H54 (cell line): Measurements from ENCODE around the gene ORMDL3.
A peak's percentile ranks its signal among the peaks of the same experiment; 100 is the strongest.
"Not testable (repeated sequence)": the region's sequence is repeated elsewhere in the genome, so short reads cannot be mapped to it uniquely, and the experiment has no call there.

Source experiments
- DNase-seq: peaks from one replicate; pipeline ENCODE4 v3.0.0; 2011; ENCODE audit warnings: low spot score, mixed read lengths; ENCODE audit not compliant: insufficient read length
- FAIRE-seq: peaks from 3 replicates; lab custom pipeline; 2011; peaks lifted over from hg19 to GRCh38; lab: Jason Lieb, UNC
- POLR2A ChIP-seq: IDR thresholded peaks from 2 replicates; pipeline ENCODE4 v1.6.1; 2011; ENCODE audit warnings: low read depth, mild to moderate bottlenecking, low read length

Gene ORMDL3

DNA sequence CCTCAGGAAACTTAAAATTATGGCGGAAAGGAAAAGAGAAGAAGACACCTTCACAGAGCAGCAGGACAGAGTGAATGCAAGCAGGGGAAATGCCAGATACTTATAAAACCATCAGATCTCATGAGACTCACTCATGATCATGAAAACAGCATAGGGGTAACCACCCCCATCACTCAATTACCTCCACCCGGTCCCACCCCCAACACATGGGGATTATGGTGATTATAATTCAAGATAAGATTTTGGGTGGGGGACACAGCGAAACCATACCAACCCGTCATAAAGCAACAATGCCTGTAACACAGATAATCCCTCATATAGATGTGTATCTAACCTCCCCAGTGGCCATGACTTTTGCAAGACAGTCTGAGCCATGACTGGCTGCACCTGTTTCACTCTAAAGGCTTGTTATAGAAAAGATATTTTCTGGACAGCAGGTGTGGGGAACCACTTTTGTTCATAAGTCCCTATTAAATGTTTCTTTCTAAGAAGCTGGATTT is 28.4 kb upstream of the ORMDL3 start:
- FAIRE-seq (no peak), DNase-seq (no peak)
- TF ChIP-seq POLR2A: no peak

DNA sequence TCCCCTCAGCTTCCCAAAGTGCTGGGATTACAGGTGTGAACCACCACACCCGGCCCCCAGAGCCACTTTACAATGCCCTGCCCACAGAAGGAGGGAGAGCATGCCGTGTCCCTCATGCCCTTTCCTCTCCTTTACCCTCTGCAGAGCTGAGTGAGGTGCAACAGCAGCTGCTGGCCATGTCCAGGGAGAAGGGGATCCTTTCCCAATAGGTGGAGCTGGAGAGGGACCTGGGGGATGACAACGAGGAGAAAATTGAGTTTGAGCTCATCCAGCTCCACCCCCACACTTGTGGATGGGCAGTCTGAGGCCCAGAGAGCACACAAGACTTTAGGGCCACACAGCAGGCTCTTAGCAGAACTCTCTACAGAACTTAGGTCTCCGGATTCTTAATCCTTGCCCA is 27.5 kb upstream of the ORMDL3 start:
- DNase-seq: no peak
- no peak for TF ChIP-seq POLR2A
- FAIRE-seq: no peak

DNA sequence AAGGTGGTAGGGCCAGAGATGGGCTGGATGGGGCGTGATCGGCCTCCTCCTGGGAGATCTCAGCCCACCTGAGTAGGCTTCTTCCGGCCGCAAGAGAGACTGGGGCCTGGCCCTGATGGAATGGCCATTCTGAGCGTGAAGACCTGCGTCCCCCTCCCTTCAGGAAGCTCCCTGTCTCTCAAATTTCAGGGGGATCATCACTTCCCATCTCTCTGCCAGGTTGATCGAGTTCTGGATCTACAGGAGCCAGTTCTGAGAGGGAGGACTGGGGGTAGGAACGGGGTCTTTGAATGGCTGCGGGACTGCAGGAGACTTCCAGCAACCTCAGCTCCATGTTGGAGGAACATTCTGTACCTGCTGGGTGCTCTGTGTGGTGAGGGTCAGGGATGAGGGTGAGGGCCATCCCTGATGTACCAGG is 26.1 kb upstream of the ORMDL3 start:
- FAIRE-seq (no peak), DNase-seq (no peak)
- no peak for TF ChIP-seq POLR2A

DNA sequence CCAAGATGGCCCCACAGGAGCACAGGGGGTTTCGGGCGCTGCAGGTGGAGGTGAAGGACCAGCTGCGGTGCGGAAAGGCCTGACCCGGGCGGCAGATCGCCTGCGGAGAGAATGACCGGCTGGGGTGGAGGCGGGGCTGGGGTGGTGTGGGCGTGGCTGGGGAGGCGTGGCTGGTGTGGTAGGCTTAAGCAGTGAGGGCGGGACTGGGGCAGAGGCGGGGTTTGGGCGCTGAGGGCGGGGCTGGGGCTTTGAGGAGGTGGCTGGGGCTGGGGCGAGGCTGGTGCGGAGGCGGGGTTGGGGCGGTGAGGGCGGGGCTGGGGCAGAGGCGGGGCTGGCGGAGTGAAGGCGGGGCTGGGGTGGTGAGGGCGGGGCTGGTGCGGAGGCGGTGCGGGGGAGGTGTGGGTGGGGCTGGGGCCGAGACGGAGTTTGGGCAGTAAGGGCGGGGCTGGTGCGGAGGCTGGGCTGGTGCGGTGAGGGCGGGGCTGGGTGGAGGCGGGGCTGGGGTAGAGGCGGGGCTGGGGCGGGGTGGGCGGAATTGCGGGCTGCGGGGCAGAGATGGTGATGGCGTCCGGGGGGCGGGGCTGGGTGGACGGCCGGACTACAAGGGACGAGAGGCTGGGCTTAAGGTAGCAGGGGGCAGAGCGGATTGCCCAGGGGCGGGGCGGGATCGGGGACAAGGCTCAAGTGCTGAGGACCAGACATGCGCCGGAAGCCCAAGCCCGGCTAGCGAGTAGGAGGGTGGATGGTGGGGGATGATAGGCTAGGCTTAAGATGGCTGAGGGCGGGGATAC is 25.5 kb upstream of the ORMDL3 start:
- no peak for FAIRE-seq
- DNase-seq: peak; percentile 95
- peak; percentile 59 for TF ChIP-seq POLR2A

DNA sequence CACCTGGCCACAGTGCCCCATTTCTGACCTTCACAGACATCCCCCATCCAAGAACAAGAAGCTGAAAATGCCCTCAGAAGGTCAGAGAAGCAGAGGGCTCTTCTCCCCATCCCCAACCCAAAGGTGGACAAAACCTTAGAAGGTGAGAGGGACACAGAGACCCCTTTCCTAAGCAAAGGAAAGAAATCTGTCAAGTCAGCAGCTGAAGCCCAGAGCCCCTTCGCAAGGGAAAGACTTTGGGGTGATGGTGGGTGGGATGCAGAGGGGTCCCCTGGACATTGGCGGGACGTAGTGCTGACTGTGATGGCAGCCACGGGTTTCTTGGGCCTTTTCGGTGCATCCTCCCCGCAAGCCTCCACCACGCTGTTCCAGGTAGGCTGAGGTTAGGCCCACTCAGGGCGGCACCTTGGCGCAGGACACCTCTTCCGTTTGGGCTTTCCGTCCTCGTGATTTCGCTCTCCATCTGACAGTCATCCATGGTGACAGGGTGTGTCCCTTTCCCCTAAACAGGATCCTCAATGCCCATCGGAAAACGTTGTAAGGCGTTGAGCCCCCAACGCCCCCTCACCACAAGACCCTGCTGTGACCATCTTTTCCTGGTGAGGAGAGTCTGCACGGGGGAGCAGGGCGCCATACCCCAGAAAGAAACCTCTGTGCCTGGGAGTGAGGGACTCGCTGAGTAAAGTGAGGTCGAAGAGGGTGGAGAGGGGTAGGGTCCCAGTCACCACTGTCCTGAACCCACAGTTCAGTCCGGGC is 24.7 kb upstream of the ORMDL3 start:
- FAIRE-seq: no peak
- no peak for TF ChIP-seq POLR2A
- no peak for DNase-seq

DNA sequence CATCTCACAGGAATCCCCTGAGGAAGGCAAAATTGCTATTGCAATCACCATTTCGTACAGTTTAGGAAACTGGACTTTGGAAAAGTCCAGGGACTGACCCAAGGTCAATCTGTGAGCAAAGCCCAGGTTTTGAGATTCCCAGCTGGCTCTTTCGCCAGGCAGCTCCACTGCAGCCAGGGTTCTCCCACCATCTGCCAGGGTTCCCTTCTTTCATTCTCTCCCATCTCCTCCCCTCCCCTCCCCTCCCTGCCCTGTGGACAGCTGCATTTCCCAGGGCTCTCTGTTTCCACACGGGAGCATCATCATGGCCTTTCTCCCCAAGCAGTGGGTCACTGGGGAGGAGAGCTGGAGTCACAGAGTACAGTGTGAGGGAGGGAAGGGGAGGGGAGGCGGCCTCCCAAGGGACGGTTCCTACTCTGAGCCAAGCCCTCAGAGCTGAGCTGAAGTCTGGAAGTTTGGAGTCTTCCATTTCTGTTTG is 23.5 kb upstream of the ORMDL3 start:
- FAIRE-seq (no peak), DNase-seq (no peak)
- no peak for TF ChIP-seq POLR2A

DNA sequence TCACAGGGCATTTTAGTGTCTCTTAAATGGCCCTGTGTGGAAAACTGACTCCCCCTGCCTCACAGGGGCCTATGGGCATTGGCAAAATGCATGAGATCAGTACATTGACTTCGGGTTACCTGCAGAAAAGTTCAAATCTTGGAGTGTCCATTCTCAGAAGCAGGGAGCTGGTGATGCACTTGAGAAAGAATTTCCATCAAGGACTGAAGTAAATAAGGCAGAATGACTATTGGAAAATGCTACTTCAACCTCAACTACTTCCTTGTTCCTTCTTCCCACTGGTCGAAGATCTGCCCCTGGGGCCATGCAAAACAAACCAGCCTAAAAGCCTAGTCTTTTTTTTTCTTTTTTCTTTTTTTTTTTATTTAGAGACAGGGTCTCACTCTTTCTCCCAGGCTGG is 21.6 kb upstream of the ORMDL3 start:
- DNase-seq (no peak), FAIRE-seq (no peak)
- no peak for TF ChIP-seq POLR2A

DNA sequence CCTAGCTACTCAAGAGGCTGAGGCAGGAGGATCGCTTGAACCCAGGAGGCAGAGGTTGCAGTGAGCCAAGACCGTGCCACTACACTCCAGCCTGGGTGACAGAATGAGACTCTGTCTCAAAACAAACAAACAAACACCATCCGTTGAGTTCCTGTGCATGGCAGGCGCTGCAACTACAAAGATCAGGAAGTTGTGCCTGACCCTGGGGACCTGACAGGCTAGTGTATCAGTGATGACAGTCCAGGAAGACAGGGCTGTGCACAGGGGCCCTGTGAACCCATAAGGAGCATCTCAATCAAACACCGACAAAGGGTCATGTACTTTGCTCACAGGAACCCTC is 21.1 kb upstream of the ORMDL3 start:
- DNase-seq, FAIRE-seq: not testable (repeated sequence)

DNA sequence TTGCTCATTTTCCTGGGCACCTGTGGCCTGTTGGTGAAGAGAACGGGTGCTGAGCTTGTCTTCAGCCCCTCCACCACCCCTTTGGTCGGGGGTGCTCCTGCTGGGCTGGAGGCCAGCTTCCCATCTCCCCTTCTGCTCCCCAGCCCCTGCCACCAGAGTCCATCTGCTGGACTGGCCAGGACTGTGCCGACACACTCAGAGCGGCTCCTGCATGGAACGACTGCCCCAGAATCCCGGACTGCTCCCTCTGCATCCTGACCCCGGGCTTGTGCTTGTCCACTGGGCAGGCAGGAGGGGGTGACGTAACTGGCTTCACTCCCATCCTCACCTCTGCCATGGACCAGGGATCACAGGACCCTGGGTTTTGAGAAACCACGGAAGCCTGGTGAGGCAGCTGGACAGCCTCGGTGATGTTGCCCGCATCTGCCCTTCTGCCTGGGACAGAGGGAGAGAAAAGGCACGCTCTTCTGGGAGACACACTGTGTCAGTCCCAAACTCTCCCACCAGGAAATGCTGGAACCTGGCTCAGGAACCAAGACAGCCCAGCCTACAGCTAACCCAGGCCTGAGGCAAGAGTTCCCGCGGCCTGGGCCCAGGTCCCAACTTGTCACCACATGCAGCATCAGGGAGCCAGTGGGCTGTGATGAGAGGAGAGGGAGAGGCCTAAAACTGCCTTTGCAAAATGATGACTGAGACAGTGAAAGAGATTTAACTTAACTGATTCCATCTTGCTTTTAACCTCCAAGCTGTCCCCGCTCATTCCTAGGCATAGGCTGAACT is 19.3 kb upstream of the ORMDL3 start:
- TF ChIP-seq POLR2A: no peak
- DNase-seq: no peak
- FAIRE-seq: no peak

DNA sequence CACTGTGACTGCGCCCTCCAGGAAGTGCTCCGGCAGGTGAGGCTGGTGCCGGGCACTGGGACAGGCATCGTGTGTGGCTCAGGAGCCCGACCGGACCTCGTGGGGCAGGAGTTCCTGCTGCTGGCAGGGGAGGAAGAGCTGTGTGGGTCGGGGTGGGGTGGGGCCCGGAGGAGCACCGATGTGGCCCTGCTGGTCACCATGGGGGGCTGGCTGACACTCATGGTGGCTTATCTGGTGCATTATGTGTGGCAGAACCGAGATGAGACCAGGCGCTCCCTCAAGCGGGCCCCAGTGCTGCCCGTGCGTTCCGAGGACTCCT is 17.0 kb upstream of the ORMDL3 start:
- TF ChIP-seq POLR2A: no peak
- FAIRE-seq: no peak

DNA sequence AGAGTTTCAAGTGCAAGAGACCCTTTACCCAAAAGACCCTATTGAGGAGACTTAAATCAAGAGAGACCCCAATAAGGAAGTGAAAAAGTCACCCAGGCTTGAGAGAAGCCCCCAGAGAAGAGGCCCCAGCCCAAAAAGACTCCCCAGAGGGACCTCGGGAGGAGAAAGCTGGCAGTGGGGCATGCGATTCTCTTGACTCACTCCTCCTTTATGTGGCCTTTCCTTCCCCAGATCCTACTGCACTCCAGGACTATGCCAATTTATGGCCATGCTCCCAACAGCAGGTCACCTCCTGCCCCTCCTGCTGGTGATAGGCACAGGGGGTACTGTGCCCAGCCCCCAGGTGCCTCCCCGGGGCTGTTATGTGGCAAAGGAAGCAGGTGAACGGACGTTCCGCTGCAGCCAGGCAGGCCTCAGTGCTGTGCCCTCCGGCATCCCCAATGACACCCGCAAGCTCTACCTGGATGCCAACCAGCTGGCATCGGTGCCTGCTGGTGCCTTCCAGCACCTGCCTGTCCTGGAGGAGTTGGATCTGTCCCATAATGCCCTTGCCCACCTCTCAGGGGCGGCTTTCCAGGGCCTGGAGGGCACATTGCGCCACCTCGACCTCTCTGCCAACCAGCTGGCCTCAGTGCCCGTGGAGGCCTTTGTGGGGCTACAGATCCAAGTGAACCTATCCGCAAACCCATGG is 16.4 kb upstream of the ORMDL3 start:
- no peak for TF ChIP-seq POLR2A
- DNase-seq: no peak
- no peak for FAIRE-seq

More for the DNA sequence above, 17.0 kb upstream of the ORMDL3 start:
- DNase-seq: no peak

DNA sequence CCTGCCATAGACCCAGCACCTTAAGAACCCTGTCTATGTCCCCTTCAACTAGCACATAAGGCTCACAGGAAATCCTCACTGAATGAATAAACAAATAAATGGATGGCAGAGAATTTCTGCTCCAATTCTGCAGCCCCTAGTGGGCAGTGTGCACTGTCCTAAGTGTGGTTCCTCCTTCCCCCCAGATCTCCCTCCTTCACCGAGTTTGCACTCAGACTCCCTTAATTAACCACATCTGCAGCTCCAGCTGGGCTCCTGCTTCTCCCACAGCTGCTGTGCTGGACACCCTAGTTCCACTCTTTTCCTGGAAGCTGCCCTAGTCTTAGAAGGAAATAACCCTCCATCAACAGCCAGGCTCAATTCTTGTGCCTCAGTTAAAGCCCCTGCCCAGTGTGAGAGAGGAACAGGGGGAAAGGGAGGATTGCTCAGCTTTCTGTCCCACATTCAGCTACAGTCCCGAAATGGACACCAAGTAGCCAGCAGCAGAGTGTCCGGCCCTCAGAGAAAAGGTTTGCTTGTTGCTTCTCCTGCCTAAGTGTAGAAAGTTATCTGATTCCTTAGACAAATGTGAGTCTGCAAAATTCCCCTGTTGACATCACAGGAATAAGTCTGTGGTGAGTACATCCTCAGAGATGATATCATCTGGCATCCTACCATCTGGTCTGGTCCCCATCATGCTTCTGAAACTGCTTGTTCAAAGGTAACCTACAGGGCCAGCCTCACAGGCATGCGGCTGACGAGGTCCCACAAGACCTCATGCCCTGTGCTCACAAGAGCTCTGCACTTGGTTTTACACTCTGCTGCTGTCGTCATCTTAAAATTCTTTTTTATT is 12.4 kb upstream of the ORMDL3 start:
- DNase-seq (peak; percentile 72), FAIRE-seq (no peak)
- no peak for TF ChIP-seq POLR2A

DNA sequence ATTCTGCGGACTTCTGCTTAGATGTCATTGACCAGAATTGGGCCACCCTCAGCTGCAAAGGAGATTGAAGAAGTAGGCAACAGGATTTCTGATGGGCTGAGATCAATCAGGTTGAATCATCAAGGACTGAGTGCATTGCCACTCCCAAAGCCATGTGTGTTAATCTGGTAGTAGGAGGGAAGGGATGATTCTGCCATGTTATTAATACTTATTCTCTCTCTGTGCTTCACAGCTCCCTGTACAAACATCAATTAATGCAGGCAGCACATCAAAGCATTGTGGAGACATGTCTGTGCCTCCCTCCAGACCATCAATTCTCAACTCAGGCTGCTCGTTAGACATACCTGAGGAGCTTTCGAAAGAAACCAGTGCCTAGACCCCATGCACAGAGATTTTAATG is 11.7 kb upstream of the ORMDL3 start:
- TF ChIP-seq POLR2A: no peak
- no peak for FAIRE-seq
- no peak for DNase-seq
